ENCODE results near the gene METTL2A. TPM values are rescaled to one million over a fixed set of nuclear protein-coding genes. Genes with fewer than 3 reads are reported as not detected.
"Not testable (repeated sequence)": the region's sequence is repeated elsewhere in the genome, so short reads cannot be mapped to it uniquely, and the experiment has no call there.

METTL2A gene
- total and polyA plus RNA-seq, 2 experiments from 2014 or later: 19.2 to 22.4 TPM

GRCh38 chr17:62477111-62477510, 53.4 kb downstream of the METTL2A start:
- H3K27ac ChIP-seq: peak overlapping the region; percentile 88; the same call in 1 of the 2 replicates
- peak overlapping the region; percentile 90 for H3K4me3 ChIP-seq
- 79 to 83% methylated on average over 8 of the region's 8 CpGs for WGBS, 2 experiments (ENCODE audit: low coverage in 1 of 2, low lambda C conversion rate in 2 of 2, missing lambda C conversion rate in 2 of 2)

GRCh38 chr17:62477718-62478408, 54.2 kb downstream of the METTL2A start:
- H3K36me3 ChIP-seq (ENCODE audit: low read depth); H3K9me3 ChIP-seq (ENCODE audit: low read depth); H4K20me1 ChIP-seq (ENCODE audit: insufficient read depth); H3K27me3 ChIP-seq (replicated peaks; ENCODE audit: insufficient read depth); H3K4me1 ChIP-seq (ENCODE audit: insufficient read depth); in situ Hi-C loops (cut with MboI); H3K9me2 ChIP-seq (ENCODE audit: insufficient read depth): not testable (repeated sequence)
- 0 to 2% methylated on average over 19 to 56 of the region's 61 CpGs for whole genome bisulfite sequencing, 2 experiments (ENCODE audit: low coverage in 1 of 2, low lambda C conversion rate in 2 of 2, missing lambda C conversion rate in 2 of 2)
- Histone ChIP-seq H2AFZ (peak overlapping the region; percentile 76), H3K4me3 (peak overlapping the region; percentile 90), H3K79me2 (ENCODE audit: insufficient read depth) (peaks cover 46% of the 10 kb centered on the region), H3F3A (ENCODE audit: insufficient read depth) (peaks cover 15% of the 10 kb centered on the region; the same call in 1 of the 2 replicates), H3K27ac (peak overlapping the region; percentile 88; the same call in 1 of the 2 replicates), H3K4me2 (ENCODE audit: unreplicated experiment) (peak overlapping the region; percentile 67), H3K9ac (peak overlapping the region; percentile 95)
- peak; percentile 52 for DNase-seq

More at GRCh38 chr17:62477111-62477510, 53.4 kb downstream of the METTL2A start:
- in situ Hi-C loops (cut with MboI); H4K20me1 ChIP-seq (ENCODE audit: insufficient read depth); H3K4me1 ChIP-seq (ENCODE audit: insufficient read depth); H3K27me3 ChIP-seq (replicated peaks; ENCODE audit: insufficient read depth); H3K36me3 ChIP-seq (ENCODE audit: low read depth); DNase-seq; H3K9me3 ChIP-seq (ENCODE audit: low read depth); H3K9me2 ChIP-seq (ENCODE audit: insufficient read depth): not testable (repeated sequence)
- H3F3A ChIP-seq (ENCODE audit: insufficient read depth): peaks cover 15% of the 10 kb centered on the region; the same call in 1 of the 2 replicates
- H3K9ac ChIP-seq: peak overlapping the region; percentile 95
- peaks cover 38% of the 10 kb centered on the region for H3K79me2 ChIP-seq (ENCODE audit: insufficient read depth)
- H2AFZ ChIP-seq: peak overlapping the region; percentile 76; the same call in 1 of the 2 replicates
- H3K4me2 ChIP-seq (ENCODE audit: unreplicated experiment): peak overlapping the region; percentile 67

- Histone ChIP-seq H4K20me1 (ENCODE audit: insufficient read depth) (no peaks in the 10 kb centered on the region), H2AFZ (peak within 1 kb of the TSS; percentile 76), H3K4me2 (ENCODE audit: unreplicated experiment) (peak within 1 kb of the TSS; percentile 95), H3K36me3 (ENCODE audit: low read depth) (no peaks in the 10 kb centered on the region; the same call in 1 of the 2 replicates), H3K9me3 (ENCODE audit: low read depth) (no peaks in the 10 kb centered on the region), H3K9me2 (ENCODE audit: insufficient read depth) (no peaks in the 10 kb centered on the region), H3K4me3 (peak within 1 kb of the TSS; percentile 90), H3K27me3 (replicated peaks; ENCODE audit: insufficient read depth) (no peaks in the 10 kb centered on the region), H3K79me2 (ENCODE audit: insufficient read depth) (peaks cover 52% of the 10 kb centered on the region), H3K4me1 (ENCODE audit: insufficient read depth) (peaks cover 9% of the 10 kb centered on the region), H3K27ac (peak within 1 kb of the TSS; percentile 88), H3F3A (ENCODE audit: insufficient read depth) (peaks cover 15% of the 10 kb centered on the region; the same call in 1 of the 2 replicates), H3K9ac (peak within 1 kb of the TSS; percentile 95)
- in situ Hi-C loops (cut with MboI): no loop called here
- 1 to 6% methylated on average over 20 to 25 of the region's 59 CpGs for WGBS, 2 experiments (ENCODE audit: low coverage in 1 of 2, low lambda C conversion rate in 2 of 2, missing lambda C conversion rate in 2 of 2)
- DNase-seq: peak; percentile 80
- no peak for TF ChIP-seq EZH2 (IDR thresholded peaks at IDR 0.05; ENCODE audit: insufficient read depth, poor library complexity, severe bottlenecking)
- TF ChIP-seq EZH2phosphoT487 (IDR thresholded peaks at IDR 0.05; ENCODE audit: insufficient read depth, low read depth): no peak
Measured at GRCh38 chr17:62478424-62478879, 54.8 kb downstream of the METTL2A start, which contains the start of gene TLK2. Gene TLK2, plus strand, starts transcription at chr17:62478825. Its CDS starts 2,301 bp downstream, at chr17:62481126.

- WGBS, 2 experiments (ENCODE audit: low coverage in 1 of 2, low lambda C conversion rate in 2 of 2, missing lambda C conversion rate in 2 of 2): 0 to 3% methylated on average over 4 to 23 of the region's 84 CpGs
- Histone ChIP-seq H3K79me2 (ENCODE audit: insufficient read depth) (peaks cover 58% of the 10 kb centered on the region), H2AFZ (peak overlapping the region; percentile 53; the same call in 1 of the 2 replicates), H3K9ac (peak overlapping the region; percentile 95), H3K27ac (peak overlapping the region; percentile 88), H3K4me2 (ENCODE audit: unreplicated experiment) (peak overlapping the region; percentile 95), H3K4me3 (peak overlapping the region; percentile 90), H3F3A (ENCODE audit: insufficient read depth) (peaks cover 15% of the 10 kb centered on the region; the same call in 1 of the 2 replicates)
- H3K9me3 ChIP-seq (ENCODE audit: low read depth); H4K20me1 ChIP-seq (ENCODE audit: insufficient read depth); H3K27me3 ChIP-seq (replicated peaks; ENCODE audit: insufficient read depth); in situ Hi-C loops (cut with MboI); H3K4me1 ChIP-seq (ENCODE audit: insufficient read depth); H3K9me2 ChIP-seq (ENCODE audit: insufficient read depth); H3K36me3 ChIP-seq (ENCODE audit: low read depth): not testable (repeated sequence)
- peak; percentile 40 for DNase-seq
Measured at GRCh38 chr17:62478880-62479638, 55.4 kb downstream of the METTL2A start.

- H3K4me1 ChIP-seq (ENCODE audit: insufficient read depth); H3K27me3 ChIP-seq (replicated peaks; ENCODE audit: insufficient read depth); in situ Hi-C loops (cut with MboI); H3K36me3 ChIP-seq (ENCODE audit: low read depth); H3K9me2 ChIP-seq (ENCODE audit: insufficient read depth); H4K20me1 ChIP-seq (ENCODE audit: insufficient read depth); H3K9me3 ChIP-seq (ENCODE audit: low read depth): not testable (repeated sequence)
- peak overlapping the region; percentile 88 for H3K27ac ChIP-seq
- peak overlapping the region; percentile 90 for H3K4me3 ChIP-seq
- H2AFZ ChIP-seq: peak overlapping the region; percentile 53
- H3F3A ChIP-seq (ENCODE audit: insufficient read depth): peaks cover 15% of the 10 kb centered on the region; the same call in 1 of the 2 replicates
- DNase-seq: peak; percentile 35
- peak overlapping the region; percentile 95 for H3K9ac ChIP-seq
- H3K4me2 ChIP-seq (ENCODE audit: unreplicated experiment): peak overlapping the region; percentile 95
- WGBS, 2 experiments (ENCODE audit: low coverage in 1 of 2, low lambda C conversion rate in 2 of 2, missing lambda C conversion rate in 2 of 2): 2% methylated on average over 18 to 19 of the region's 22 CpGs
- H3K79me2 ChIP-seq (ENCODE audit: insufficient read depth): peaks cover 65% of the 10 kb centered on the region
Measured at GRCh38 chr17:62479639-62480258, 56.1 kb downstream of the METTL2A start.

GRCh38 chr17:62482553-62482952, 58.9 kb downstream of the METTL2A start:
- WGBS, 2 experiments (ENCODE audit: low coverage in 1 of 2, low lambda C conversion rate in 2 of 2, missing lambda C conversion rate in 2 of 2): 70% methylated on average over 3 of the region's 3 CpGs
- H3K4me3 ChIP-seq; H3K27me3 ChIP-seq (replicated peaks; ENCODE audit: insufficient read depth); H3K4me2 ChIP-seq (ENCODE audit: unreplicated experiment); H4K20me1 ChIP-seq (ENCODE audit: insufficient read depth); H3K9ac ChIP-seq; H3K9me3 ChIP-seq (ENCODE audit: low read depth); H2AFZ ChIP-seq; H3K27ac ChIP-seq; DNase-seq; in situ Hi-C loops (cut with MboI); H3K9me2 ChIP-seq (ENCODE audit: insufficient read depth); H3K36me3 ChIP-seq (ENCODE audit: low read depth): not testable (repeated sequence)
- Histone ChIP-seq H3K4me1 (ENCODE audit: insufficient read depth) (peaks cover 13% of the 10 kb centered on the region), H3F3A (ENCODE audit: insufficient read depth) (peaks cover 15% of the 10 kb centered on the region; the same call in 1 of the 2 replicates), H3K79me2 (ENCODE audit: insufficient read depth) (peaks cover 85% of the 10 kb centered on the region)

Measured in GM23248 (cell line).